ENCODE measurements around the gene HIBADH.

HIBADH gene

GRCh38 chr7:27699751-27700150, 37.1 kb upstream of the HIBADH start:
- TF ChIP-seq FOXP2 (optimal IDR thresholded peaks at IDR 0.05; ENCODE audit: borderline replicate concordance, extremely low read depth, extremely low read length, insufficient read depth) = no peak
- no peak for TF ChIP-seq TAF1 (IDR thresholded peaks at IDR 0.05; ENCODE audit: borderline replicate concordance, insufficient read depth, low read length)
- TF ChIP-seq SIN3A (IDR thresholded peaks at IDR 0.05; ENCODE audit: borderline replicate concordance, insufficient read depth, low read length) = no peak
- TF ChIP-seq, protein P1, sequence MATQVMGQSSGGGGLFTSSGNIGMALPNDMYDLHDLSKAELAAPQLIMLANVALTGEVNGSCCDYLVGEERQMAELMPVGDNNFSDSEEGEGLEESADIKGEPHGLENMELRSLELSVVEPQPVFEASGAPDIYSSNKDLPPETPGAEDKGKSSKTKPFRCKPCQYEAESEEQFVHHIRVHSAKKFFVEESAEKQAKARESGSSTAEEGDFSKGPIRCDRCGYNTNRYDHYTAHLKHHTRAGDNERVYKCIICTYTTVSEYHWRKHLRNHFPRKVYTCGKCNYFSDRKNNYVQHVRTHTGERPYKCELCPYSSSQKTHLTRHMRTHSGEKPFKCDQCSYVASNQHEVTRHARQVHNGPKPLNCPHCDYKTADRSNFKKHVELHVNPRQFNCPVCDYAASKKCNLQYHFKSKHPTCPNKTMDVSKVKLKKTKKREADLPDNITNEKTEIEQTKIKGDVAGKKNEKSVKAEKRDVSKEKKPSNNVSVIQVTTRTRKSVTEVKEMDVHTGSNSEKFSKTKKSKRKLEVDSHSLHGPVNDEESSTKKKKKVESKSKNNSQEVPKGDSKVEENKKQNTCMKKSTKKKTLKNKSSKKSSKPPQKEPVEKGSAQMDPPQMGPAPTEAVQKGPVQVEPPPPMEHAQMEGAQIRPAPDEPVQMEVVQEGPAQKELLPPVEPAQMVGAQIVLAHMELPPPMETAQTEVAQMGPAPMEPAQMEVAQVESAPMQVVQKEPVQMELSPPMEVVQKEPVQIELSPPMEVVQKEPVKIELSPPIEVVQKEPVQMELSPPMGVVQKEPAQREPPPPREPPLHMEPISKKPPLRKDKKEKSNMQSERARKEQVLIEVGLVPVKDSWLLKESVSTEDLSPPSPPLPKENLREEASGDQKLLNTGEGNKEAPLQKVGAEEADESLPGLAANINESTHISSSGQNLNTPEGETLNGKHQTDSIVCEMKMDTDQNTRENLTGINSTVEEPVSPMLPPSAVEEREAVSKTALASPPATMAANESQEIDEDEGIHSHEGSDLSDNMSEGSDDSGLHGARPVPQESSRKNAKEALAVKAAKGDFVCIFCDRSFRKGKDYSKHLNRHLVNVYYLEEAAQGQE (IDR thresholded peaks at IDR 0.05; ENCODE audit: insufficient read depth in 1 of 2, low read depth in 2 of 2, low read length in 2 of 2) = no peak
- no peak for TF ChIP-seq POLR2AphosphoS5 (IDR thresholded peaks at IDR 0.05; ENCODE audit: low read depth, low read length)

DNA sequence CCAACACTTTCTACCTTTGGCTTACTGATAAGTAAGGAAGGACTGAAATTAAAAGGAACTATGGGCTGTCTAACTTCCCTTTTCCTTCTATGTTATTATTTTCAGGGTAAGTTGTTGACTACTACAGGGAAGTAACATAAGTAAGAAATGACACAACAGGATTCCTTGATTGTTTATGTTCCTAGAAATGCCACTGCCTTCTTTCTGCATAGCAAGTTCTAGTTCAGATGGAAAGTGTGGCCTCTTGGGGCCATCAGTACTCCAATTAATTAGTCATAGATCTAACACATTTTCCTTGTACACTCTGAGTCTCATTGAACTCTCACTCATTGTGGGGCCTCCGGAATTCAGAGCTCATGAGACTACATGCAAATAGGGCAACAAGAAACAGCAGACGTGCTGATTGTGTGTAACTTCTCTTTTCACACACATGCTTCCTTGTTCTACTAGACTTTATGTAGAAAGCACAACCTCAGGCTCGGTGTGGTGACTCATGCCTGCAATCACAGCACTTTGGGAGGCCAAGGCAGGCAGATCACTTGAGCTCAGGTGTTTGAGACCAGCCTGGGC, 35.3 kb upstream of the HIBADH start:
- no peak for TF ChIP-seq POLR2AphosphoS5 (IDR thresholded peaks at IDR 0.05; ENCODE audit: low read depth, low read length)
- TF ChIP-seq, protein P1 (IDR thresholded peaks at IDR 0.05; ENCODE audit: insufficient read depth in 1 of 2, low read depth in 2 of 2, low read length in 2 of 2) = no peak
- no peak for TF ChIP-seq TAF1 (IDR thresholded peaks at IDR 0.05; ENCODE audit: borderline replicate concordance, insufficient read depth, low read length)
- no peak for TF ChIP-seq SIN3A (IDR thresholded peaks at IDR 0.05; ENCODE audit: borderline replicate concordance, insufficient read depth, low read length)
- TF ChIP-seq FOXP2 (optimal IDR thresholded peaks at IDR 0.05; ENCODE audit: borderline replicate concordance, extremely low read depth, extremely low read length, insufficient read depth) = no peak

DNA sequence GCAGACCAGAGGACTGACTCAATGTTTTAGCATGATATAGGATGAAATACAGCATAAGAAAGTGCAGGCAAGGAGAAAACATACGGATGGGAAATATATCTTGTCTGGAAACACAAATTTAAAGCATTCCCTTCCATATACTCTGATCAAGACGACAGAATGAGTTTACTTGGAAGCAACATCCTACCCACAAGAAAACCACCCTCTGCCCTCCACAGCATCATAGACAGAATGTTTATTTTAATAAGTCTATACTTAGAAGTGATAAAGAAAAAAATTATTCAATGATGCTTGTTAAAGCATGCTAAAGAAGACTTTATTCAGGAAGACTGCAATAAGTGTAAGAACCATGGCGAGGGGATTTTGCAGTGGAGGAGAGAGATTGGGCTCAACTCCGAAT, 32.4 kb upstream of the HIBADH start:
- TF ChIP-seq SIN3A (IDR thresholded peaks at IDR 0.05; ENCODE audit: borderline replicate concordance, insufficient read depth, low read length) (no peak), FOXP2 (optimal IDR thresholded peaks at IDR 0.05; ENCODE audit: borderline replicate concordance, extremely low read depth, extremely low read length, insufficient read depth) (no peak), TAF1 (IDR thresholded peaks at IDR 0.05; ENCODE audit: borderline replicate concordance, insufficient read depth, low read length) (no peak), POLR2AphosphoS5 (IDR thresholded peaks at IDR 0.05; ENCODE audit: low read depth, low read length) (no peak)
- TF ChIP-seq, protein P1 (IDR thresholded peaks at IDR 0.05; ENCODE audit: insufficient read depth in 1 of 2, low read depth in 2 of 2, low read length in 2 of 2) = no peak

DNA sequence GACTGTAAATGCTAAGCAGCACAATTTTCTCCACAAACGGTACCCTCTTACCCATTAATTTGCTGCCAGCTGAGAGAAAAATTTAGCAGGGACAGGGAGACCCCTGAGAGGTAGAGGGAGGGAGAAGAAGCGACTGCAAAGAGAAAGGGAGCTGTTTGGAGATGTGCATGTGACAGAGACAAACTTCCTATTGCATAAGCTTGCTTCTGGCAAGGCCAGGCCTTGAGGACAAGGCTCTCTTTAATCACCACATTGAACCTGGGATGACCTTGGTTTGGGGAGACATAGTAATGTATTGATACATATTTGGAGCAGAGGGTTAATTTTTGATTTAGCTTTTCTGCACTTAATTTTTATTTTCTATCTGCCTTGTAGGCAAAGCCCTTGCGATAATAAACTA, 31.1 kb upstream of the HIBADH start:
- no peak for TF ChIP-seq TAF1 (IDR thresholded peaks at IDR 0.05; ENCODE audit: borderline replicate concordance, insufficient read depth, low read length)
- TF ChIP-seq POLR2AphosphoS5 (IDR thresholded peaks at IDR 0.05; ENCODE audit: low read depth, low read length) = no peak
- TF ChIP-seq SIN3A (IDR thresholded peaks at IDR 0.05; ENCODE audit: borderline replicate concordance, insufficient read depth, low read length) = no peak
- no peak for TF ChIP-seq FOXP2 (optimal IDR thresholded peaks at IDR 0.05; ENCODE audit: borderline replicate concordance, extremely low read depth, extremely low read length, insufficient read depth)
- TF ChIP-seq, protein P1 (IDR thresholded peaks at IDR 0.05; ENCODE audit: insufficient read depth in 1 of 2, low read depth in 2 of 2, low read length in 2 of 2) = no peak
